Astrocyte (in vitro differentiated cells and primary cell): ENCODE measurements around the gene RUNX1.

Experiments used
- EZH2 ChIP-seq: IDR thresholded peaks from 2 replicates; pipeline ENCODE4 v1.6.1; 2012; ENCODE audit warnings: mild to moderate bottlenecking, low read length, inconsistent platforms; ENCODE audit not compliant: insufficient read depth
- TF ChIP-seq, protein P1 (sequence below): IDR thresholded peaks from 2 replicates; pipeline ENCODE4 v1.5.1; 2011; ENCODE audit warnings: low read depth, mild to moderate bottlenecking, inconsistent platforms, low read length, moderate library complexity; ENCODE audit not compliant: insufficient read depth

DNA sequence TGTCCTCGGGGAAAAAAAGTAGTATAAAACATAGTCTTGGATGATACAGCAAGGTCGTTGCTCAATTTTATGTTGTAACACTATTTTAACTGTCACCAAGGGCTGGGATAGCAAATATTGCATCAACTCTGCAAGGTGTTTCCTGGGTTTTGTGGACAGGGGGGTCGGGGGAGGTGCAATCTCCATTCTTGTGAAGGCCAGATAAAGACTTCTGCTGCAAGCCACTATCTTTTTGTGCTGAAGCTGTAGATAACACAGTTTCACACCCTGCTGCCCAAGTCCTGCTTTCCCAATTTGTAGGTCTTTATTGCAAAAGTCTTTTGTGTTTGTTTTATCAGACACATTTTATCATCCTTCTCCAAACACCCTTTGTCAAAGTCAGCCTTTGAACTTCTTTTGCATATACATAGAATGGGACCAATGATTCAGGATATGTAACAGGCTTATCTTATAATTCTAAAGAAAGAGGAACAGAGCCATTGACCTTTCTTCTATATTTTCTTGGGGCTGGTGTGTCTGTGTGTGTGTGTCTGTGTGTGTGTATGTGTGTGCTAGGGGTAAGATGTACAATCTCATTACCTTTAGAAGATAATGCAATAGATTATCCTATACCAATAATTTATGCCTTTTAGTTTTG lies 140.6 kb downstream of the RUNX1 start:
- TF ChIP-seq, protein P1, sequence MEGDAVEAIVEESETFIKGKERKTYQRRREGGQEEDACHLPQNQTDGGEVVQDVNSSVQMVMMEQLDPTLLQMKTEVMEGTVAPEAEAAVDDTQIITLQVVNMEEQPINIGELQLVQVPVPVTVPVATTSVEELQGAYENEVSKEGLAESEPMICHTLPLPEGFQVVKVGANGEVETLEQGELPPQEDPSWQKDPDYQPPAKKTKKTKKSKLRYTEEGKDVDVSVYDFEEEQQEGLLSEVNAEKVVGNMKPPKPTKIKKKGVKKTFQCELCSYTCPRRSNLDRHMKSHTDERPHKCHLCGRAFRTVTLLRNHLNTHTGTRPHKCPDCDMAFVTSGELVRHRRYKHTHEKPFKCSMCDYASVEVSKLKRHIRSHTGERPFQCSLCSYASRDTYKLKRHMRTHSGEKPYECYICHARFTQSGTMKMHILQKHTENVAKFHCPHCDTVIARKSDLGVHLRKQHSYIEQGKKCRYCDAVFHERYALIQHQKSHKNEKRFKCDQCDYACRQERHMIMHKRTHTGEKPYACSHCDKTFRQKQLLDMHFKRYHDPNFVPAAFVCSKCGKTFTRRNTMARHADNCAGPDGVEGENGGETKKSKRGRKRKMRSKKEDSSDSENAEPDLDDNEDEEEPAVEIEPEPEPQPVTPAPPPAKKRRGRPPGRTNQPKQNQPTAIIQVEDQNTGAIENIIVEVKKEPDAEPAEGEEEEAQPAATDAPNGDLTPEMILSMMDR: no peak
- TF ChIP-seq EZH2: no peak
